Tongue (tissue), 2 donors: ENCODE data around the gene SLC39A3. TPM values are rescaled to one million over a fixed set of nuclear protein-coding genes. Genes with fewer than 3 reads are reported as not detected.

Experiments
- DNase-seq: peaks from one replicate; pipeline ENCODE4 v3.0.0-alpha.2; 2015
- total RNA-seq: library from RNA; depleted of rRNA; stranded (reverse); fragments of >200 nt; gene quantifications from one replicate; pipeline ENCODE4 v1.2.3, GENCODE V29; 2014

SLC39A3 gene
- total RNA-seq, 1 donor from 2014 or later: 10.8 TPM

DNA sequence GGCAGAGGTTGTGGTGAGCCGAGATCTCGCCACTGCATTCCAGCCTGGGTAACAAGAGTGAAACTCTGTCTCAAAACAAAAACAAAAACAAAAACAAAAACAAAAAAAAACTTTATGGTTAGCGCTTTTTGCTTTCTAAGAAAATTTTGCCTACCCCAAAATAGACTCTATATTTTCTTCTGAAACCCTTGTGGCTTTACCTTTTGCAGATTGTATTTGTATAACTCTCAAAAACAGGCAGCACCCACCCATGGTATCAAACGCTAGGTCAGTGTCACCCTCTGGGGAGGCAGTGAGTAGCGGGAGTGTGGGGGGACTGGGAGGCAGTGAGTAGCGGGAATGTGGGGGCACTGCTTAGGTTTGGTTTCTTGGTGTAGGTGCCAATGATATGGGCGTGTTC, 7.5 kb upstream of the SLC39A3 start:
- DNase-seq: no peak

GRCh38 chr19:2744113-2744512, 4.3 kb upstream of the SLC39A3 start:
- DNase-seq: no peak

- DNase-seq: no peak
These were observed 3.3 kb upstream of the SLC39A3 start for GRCh38 chr19:2743099-2743498.

DNA sequence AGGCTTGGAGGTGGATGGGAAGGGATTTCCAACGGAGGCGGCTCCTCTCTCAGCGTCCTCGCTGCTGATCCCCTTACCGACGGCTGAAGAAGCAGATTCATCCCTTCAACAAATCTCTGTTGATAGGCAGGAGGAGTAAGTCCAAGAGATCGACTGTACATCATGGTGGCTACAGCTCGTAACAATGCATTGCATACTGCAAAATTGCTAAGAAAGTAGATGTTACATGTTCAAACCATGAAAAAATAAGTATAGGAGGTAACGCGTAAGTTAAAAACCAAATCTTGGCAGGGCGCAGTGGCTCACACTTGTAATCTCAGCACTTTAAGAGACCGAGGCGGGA, 468 bp upstream of the SLC39A3 start:
- no peak for DNase-seq

DNA sequence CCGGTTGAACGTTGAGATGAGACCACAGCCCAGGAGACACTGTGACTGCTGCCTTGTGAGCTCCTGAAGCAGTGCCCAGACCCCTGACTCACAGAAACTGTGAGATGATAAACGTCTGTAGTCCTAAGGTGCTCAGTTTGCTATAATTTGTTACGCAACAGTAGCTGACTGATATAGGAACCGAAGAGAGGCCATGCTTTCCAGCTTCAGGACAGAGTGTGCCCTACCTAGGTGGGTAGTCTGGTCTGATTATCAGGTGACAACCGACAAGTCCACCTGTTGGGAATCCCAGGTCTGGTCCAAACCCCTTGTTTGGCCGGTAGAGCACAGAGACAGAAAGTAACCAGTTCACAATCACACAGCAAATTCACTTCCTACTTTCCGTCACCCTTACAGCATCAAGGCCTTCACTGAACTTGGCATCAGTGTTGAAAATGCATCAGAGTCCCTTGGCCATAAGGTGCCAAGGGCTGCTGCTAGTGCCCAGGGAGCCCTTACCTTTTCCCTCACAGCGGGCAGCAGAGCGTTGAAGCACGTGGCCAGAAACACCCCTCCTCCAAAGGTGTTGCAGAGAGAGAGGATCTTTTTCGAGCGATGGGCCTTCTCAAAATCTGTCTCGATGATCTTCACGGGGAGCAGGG, 3.1 kb downstream of the SLC39A3 start:
- DNase-seq: no peak

DNA sequence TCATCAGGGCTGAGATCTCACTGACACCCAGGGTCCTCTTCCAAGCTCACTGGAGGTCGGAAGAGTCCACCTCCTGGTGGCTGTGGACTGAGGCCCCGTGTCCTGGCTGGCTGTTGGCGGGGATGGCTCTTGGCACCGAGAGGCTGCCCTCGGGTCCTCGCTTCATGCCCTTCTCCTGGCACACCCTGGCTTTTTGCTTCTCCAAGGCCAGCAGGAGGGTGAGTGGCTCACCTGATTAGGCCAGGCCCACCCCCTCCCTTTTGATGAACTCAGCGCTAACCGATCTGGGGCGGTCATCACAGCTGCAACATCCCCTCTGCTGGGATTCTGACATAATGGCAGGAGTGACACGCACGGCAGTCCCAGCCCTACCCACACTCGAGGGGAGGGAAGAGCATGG, 4.4 kb downstream of the SLC39A3 start:
- DNase-seq: no peak

DNA sequence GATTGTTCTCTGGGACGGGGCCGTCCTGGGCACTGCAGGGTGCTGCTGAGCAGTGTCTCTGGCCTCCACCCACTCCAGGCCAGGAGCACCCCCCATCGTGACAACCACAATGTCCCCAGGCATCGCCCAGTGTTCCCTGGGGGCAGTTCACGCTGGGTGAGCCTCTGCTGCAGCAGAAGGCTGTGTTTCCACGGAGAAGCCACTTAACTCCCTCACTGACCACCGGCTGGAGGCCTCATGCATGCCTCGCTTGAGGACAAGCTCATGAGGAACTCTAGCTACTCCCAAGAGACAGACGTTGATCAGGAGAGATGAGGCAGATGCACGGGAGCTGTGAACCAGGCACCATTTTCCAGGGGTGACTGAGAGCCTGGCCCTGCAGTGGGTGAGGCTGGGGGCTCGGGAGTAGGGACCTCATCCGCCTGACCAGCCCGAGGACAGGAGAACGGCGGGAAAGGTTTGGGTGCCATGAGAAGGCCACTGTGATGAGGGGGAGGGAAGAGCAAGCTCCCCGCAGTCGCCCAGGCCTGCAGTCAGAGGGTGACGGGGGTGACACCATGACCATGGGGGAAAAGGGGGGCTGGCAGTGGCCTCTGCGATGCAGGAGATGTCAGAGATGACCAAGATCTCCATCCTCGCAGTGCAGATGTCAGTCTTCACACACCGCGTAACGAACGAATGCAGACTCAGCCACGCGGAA, 5.1 kb downstream of the SLC39A3 start:
- no peak for DNase-seq

DNA sequence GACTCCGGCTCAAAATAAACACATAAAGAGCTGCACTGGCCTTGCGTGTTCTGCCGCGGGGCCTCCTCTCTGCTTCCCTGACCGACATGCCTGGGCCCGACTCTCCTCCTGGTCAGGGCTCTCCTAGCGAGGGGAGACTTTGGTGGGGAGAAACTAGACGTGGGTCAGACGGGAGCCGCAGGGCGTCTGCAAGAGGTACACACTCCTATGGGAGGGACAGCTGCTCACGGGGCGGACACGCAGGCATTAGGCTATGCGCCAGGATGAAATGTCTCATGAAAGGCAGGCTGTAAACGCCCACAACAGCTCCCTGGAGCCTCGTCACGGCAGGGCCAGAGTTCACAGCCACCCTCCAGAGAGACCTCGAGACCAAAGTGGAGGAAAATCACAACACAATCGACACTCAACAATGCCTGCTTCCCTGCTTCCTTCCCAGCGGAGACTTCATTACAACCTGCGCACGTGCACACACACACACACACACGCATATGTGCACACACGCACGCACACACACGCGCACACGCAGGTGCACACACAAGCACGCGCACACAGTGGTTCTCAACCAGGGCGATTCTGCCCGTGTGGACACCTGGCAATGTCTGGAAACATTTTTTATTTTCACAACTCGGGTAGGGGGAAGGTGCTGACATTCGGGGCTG, 5.8 kb downstream of the SLC39A3 start:
- no peak for DNase-seq

- no peak for DNase-seq
These were observed 6.9 kb downstream of the SLC39A3 start for GRCh38 chr19:2732883-2733282.

GRCh38 chr19:2732157-2732725, 7.6 kb downstream of the SLC39A3 start:
- no peak for DNase-seq

DNA sequence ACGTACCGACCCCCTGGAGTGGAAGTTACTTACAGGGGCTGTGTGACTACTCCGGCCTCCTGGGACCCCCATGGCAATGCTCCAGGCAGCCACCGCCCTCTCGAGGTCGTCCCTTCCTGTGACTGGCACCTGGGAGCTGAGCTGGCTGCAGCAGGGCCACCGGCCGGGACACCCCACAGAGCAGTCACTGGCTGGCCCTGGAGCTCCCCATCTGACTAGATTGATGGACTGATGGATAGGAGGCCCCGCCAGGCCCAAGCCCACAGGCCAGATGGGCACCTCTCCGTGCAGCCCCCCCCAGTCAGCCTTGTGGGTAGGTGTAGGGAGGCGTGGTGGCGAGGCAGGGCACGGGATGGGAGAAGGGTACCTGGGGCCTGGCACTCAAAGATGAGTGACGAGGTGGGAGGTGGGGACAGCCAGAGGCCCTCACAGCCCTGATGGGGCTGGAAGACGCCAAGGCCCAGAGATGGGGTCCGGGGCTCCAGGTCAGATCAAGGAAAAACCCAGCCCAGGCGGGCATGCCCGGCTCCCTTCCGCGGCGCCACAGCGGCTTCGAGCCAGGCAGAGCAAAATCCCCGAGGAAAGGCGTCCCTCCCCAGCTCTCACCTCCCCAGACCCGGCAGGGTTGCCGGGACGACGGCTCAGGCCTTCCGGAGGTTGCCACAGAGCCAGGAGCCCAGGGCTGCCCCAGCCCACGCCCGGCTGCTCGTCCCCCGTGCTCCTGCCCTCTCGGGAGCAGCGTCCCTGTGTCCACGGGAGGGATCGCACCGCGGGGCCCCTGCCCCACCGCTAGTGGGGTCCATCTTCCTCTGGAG, 8.4 kb downstream of the SLC39A3 start:
- no peak for DNase-seq

DNA sequence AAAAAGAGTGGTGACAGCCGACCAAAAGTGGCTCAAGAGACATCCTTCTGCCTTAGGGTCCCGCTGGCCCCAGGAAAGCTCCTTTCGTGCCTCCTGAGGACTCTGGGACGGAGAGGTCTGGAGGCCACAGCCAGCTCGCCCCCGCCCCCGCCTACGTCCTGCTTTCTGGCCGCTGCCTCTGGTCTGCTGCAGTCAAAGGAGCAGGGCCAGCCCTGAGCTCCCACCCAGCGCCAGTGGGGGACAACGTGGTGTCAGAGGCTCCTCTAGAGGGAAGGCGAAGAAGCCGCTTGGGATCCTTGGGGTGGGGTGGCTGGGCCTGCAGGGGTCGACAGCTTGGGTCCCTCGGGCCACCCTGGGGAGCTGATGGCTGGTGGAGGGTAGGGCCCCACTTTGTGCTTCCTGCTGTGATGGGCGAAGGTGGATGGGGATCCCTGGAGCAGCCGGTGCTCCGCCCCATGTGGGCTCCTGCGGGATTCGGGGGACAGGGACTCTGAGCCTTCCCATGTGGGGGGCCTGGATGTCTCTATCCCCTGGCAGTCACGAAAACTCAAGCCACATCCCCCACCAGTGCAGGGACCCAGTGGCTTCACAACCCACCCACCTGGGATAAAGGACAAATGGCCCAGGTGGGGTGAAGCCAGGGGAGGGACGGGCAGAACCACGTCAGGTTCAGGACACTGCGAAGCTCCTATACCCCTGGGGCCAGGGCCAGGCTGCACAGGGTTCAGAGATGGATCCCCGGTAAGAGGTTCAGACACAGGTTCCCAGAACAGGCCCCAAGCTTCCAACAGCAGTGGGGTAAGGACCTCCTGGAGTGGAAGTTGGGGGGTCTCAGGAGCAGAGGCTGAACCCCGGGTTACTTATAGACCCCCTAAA, 9.6 kb downstream of the SLC39A3 start:
- DNase-seq: no peak

DNA sequence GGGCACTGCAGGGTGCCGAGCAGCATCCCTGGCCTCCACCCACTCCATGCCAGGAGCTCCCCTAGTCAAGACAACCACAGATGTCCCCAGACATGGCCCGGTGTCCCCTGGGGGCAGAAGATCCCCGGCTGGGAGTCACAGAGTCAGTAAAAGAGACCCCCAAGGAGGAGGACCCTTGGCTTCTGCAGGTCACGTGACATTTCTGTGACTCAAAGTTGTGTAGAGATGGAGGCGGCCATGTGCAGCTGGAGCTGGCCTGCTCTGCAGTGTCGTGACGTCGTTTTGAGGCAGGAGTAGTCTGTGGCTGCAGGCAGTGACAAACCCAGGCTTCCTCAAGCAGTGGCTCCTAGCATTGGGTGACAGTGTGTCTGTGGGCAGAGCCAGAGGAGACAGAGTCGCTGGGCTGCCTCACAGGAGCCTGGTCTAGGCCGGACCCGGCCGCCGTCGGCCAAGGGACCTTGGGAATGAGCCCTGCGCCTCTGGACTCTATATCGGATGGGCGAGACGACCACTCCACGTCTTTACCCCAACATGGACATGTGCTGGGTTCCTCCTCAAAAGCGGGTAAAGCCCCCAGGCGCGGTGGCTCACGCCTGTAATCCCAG, 10.9 kb downstream of the SLC39A3 start:
- DNase-seq: no peak

- DNase-seq: no peak
These were observed 12.2 kb downstream of the SLC39A3 start for GRCh38 chr19:2727640-2727944.

DNA sequence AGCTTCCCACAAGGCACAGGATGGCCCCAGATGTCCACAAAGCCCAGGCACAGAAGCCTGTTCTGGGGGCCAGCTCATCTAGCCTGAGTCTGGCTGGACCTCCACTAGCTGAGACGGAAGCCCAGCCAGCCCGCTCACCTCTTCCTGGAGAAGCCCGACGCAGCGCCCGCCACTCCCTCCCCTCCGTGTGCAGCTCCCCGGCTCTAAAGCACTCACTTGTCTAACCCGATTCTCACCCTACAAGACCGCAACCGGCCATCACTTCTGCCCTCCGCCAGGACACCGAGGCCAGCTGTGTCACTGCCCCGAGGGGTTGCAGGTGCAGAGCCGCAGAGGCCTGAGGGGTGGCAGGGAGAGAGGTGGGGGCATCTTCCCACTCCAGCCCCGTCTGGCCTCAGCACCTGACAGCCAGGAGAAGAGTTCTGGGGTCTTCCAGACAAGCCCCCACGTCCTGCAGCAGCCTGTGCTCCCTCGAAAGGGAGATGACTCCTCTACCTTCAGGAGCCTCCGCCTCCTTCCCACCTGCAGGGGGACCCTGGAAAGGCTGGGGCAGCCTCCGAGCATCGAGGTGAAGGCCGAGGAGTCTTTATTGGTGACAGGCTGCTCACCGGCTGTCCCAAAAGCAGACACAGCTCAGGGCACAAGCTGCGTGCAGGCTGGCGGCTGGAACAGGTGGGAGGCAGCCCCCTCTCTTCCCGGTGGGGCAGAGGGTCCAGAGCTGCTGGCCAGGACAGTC, 12.7 kb downstream of the SLC39A3 start:
- no peak for DNase-seq

DNA sequence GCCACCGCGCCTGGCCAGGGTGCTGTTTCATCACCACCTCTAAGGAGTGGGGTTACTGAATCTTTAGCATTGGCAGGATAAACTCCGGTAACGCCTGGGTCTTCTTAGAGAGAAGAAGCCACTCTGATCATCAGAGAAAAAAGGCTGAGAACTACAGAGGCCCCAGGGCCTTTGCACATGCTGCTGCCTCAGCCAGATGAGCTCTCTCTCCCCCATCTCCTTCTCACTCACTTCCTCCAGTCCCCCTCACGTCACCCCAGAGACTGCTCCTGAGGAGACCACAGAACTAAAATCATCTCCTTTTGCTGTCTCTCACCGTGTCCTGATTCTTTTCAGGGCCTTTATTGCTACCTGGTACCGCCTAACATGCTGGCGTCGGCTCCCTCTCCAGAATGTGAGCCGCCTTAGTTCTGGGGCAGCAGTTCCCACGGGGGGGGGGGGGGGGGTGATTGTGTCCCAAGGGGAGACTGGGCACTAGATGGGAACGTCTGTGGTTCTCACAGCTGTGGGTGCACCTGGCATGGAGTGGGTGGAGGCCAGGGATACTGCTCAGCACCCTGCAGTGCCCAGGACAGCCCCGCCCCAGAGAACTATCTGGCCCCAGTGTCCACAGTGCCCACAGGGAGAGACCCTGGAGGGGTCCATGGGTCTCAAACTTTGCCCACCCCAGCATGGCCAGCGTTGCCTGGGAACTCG, 13.5 kb downstream of the SLC39A3 start:
- no peak for DNase-seq

DNA sequence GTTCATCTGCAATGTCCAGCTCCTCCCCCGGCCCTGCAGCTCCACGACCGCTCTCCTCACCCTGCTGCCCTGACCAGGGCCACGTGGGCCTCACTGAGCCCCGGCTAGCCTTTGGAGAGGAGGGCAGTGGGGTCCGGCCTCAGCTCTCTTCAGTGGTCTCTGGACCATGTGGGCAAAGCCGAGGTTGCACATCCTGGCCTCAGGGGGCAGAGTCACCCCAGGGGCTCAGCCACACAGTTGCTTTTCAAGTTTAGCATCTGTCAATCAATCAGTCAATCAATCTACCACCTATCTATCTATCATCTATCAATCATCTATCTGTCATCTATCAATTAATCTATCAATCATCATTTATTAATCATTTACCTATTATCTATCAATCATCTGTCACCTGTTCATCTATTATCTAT, 15.7 kb downstream of the SLC39A3 start:
- no peak for DNase-seq

DNA sequence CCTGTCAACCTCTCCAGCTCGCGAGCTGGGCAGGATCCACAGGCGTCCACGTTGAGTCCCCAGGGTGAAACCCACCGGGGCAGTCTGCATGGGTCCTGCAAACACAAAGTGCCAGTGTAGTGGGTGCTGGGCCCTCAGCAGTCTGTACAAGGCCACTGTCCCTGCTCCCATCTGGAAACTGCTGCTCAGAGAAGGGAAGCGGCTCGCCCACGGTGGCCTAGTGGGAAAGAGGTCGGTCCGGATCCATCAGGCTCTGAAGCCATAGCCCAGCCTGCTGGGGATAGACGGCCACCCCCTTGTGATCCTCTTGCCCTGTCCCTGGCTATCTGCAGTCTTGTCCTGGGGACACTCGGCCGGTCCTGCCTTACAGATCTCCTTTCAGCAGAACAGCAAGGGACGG, 16.1 kb downstream of the SLC39A3 start:
- no peak for DNase-seq

DNA sequence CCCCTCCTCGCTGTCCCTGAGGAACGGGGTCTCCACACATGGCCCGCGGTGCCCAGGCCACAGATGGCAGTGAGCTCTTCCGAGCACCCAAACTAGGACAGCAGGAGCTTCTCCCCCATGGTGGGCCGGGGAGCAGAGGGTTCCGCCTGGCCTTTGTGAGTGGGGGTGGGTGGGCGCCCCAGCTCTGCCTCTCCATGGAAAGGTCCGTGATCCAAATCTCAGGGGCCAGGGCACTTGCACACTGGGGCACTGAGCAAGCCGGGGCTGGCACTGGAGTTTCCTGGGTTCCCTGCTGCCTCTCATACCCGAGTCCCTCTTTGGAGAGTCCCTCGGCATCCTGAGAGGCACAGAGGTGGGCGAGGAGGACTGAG, 16.5 kb downstream of the SLC39A3 start:
- DNase-seq: no peak
